GM18951 (cell line): ENCODE measurements around the gene ANKRD34B.

Experiments
- POLR2A ChIP-seq: IDR thresholded peaks from 4 replicates; pipeline ENCODE4 v1.6.1; 2011; ENCODE audit warnings: mild to moderate bottlenecking; ENCODE audit not compliant: insufficient read length, insufficient read depth; ENCODE audit errors: extremely low read depth
- in situ Hi-C: fragments of 300-500 bp; cut with MboI; formaldehyde crosslinking; loops from one replicate; pipeline ENCODE4 v1.12.0; 2022; ENCODE audit warnings: low sequenced_read_pairs, mixed read lengths, inconsistent platforms; ENCODE audit not compliant: unreplicated experiment

Gene ANKRD34B

DNA sequence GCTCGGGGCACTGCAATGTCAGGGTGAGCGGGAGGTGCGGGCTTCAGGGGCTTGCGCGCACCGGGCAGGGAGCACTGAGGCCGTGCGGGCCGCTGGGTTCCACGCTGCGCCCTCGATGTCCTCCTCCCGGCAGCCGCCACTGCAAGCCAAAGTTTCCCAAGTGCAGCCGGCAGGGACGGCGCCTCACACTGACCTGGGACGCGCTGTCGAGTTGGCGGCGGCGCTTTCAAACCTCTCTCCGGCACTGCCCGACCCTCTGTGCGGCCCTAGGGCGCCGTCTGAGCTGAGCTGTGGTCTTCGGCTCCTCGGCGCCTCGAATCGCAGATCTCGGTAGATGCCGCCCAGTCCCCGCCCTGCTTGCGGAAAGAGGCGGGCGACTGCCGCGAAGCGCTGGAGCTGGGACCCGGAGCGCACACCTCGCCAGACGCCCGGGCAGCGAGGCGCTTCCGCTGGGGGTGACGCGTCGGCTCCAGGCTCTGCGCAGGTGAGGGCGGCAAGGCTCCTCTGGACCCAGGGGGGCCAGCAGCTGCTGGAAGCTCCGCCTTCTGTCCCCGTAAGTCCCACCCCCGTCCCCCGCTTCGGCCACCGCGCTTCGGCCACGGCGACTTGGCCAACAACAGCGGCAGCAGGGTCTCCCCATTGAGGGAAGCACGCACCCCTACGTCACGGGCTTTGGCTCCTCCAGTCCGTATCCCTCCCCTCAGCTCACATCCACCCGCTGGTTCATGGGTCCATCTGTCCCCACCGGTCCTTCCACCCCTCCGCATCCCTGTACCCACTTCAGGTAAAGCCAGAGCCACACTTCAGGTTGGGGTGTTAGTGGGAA lies at the start of gene ANKRD34B:
ANKRD34B (minus strand) TSS at position 320 of the 826 bp plus-strand sequence. CDS start 10,261 bp downstream, outside the sequence.
- in situ Hi-C loops = no loop called here
- TF ChIP-seq POLR2A = no peak

DNA sequence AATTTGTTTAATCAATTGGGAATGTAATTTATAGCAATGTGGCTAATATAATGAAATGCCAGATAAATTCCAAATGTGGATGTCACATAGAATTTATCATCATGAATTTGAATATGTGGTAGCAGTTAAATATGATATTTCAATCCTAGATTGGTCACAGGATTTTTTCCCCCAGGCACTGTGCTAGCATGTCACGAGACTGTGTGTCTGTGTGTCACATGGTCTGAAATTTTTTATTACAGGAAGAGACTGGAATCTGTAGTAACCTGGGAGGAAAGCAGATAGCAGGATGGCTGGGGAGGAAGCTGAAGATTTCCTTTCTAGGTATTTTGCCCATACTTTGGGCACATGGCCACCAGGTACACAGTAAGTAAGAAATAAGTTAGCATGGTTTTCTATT lies 49.0 kb upstream of the ANKRD34B start:
- in situ Hi-C loops = no loop called here
- no peak for TF ChIP-seq POLR2A

DNA sequence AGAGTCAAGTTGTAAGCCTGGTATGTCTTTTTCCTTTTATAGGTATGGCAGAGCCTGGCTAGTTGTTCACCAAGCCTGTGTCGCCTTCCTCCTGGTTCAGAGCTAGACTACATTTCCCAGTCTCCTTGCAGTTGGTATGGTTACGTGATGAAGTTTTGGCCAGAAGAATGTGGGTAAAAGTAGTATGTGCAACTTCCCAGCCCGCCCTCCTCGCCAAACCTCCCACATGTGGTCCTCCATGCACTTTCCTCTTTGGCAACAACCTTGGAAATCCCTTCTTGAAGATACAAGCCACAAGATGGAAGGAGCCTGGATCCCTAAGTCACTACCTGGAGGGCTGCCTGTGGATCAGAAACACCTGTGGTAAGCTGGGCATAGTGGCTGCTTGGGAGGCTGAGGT lies 48.4 kb upstream of the ANKRD34B start:
- no peak for TF ChIP-seq POLR2A
- in situ Hi-C loops = no loop called here

DNA sequence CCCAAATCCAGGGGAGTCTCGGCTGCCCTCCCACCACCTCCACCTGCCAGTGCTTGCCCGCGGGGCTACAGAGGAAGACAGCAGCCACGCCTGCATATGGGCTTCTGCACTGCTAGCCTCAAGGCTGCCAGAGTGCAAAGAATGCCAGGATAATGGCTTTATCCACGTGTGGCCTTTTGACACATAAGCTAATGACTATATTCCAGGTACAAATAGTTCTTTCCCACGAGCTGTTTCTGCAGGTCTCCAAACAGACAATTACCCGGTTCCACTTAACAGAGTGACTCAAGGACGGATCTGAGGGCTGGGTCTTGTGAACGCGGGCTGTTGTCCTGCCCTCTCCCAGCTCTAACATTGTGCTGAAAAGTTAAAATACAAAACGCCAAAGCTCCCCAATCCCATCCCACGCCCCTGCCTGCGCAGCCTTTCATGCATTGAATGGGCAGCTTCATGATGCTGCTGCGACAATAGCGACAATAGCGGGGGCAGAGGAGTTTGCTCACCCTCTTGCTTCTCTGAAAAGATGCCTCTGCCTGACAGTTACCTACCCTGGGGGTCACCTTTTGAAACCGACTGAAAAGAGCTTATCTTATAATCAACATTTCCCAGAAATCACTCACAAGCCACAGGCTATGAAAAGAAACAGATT lies 45.3 kb upstream of the ANKRD34B start:
- in situ Hi-C loops = no loop called here
- no peak for TF ChIP-seq POLR2A

DNA sequence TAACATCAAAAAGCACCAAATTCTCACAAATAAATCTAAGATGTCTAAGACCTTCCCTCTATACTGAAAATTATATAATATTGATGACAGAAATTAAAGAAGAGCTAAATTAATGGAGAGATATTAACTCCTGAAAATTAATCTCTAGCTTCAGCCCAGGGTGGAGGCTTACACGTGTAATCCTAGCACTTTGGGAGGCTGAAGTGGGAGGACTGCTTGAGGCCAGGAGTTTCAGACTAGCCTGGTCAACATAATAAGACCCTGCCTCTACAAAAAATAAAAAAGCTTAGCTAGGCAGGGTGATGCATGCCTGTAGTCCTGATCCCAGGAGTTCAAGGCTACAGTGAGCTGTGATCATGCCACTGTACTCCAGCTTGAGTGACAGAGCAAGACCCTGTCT lies 39.6 kb upstream of the ANKRD34B start:
- in situ Hi-C loops = no loop called here
- TF ChIP-seq POLR2A = no peak

DNA sequence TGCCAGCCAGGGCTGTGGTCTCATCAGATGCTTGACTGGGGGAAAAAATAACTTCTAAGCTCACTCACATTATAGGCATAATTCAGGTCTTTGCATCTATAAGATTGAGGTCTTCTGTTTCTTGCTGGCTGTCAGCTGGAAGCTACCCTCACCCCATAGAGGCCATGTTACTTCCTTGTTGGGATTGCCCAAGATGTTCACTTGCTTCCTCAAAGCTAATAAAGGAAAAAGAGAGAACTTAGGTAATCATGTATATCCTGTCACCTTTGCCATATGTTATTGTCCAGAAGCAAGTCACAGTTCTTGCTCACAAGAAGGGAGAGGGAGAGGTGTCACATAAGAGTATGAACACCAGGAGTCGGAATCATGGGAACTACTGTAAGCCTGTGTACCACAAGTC lies 38.7 kb upstream of the ANKRD34B start:
- in situ Hi-C loops = no loop called here

DNA sequence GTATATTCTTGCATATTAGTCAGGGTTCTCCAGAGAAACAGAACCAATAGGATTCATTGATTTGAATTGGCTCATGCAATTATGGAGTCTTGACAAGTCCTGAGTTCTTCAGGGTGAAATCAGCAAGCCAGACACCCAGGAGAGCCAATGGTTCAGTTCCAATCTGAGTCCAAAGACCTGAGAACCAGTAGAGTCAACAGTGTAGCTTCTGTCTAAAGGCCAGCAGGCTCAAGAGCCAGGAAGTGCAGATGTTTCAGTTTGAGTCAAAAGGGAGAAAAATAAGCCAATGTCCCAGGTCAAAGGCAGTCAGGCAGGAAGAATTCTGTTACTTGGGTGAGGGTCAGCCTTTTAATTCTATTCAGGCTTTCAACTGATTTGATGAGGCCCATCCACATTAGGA lies 37.8 kb upstream of the ANKRD34B start:
- in situ Hi-C loops = no loop called here
- TF ChIP-seq POLR2A = no peak

More for the DNA sequence above, 38.7 kb upstream of the ANKRD34B start:
- no peak for TF ChIP-seq POLR2A

DNA sequence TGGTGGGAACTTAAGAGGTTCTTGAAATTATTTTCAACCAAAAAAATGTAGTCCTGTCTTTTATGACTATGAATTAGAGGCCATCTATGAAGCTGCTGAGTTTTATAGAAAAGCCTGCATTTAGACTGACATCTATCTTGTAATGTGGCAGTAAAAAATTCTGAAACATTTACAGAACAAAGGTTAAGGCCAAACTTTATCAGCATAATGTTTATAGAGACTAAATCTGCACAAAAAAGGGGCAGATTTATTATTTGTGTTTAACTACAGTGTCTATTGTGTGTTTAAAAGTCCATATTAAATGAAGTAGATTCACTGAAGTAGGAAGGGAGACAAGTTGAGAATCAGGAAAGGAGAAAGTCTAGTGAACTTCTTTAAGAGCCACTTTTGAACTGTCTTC lies 37.3 kb upstream of the ANKRD34B start:
- in situ Hi-C loops = no loop called here
- TF ChIP-seq POLR2A = no peak

DNA sequence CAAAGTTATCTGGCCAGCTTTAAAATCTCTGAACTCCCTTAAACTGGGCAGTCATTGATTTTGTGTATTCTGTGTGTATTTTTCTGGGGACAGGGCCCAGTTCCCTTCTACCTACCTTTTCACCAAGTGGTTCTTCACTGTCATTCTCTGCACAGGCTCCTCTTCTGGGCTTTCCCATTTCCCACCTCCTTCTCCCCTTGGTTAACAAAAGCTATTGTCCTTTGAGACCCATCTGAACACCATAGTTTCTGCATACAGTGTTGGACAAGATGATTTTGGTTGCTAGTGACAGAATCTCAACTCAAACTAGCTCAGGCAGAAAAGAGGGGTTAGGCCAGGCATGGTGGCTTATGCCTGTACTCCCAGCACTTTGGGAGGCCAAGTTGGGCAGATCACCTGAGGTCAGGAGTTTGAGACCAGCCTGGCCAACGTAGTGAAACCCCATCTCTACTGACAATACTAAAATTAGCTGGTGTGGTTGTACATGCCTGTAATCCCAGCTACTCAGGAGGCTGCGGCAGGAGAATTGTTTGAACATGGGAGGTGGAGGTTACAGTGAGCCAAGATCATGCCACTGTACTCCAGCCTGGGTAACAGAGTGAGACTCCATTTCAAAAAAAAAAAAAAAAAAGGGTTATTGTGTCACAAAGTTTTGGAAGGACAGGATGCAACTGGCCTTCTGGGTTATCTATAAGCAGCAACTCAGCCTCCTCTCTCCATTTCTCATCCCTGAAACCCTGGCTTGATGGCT lies 31.0 kb upstream of the ANKRD34B start:
- in situ Hi-C loops = no loop called here
- no peak for TF ChIP-seq POLR2A

DNA sequence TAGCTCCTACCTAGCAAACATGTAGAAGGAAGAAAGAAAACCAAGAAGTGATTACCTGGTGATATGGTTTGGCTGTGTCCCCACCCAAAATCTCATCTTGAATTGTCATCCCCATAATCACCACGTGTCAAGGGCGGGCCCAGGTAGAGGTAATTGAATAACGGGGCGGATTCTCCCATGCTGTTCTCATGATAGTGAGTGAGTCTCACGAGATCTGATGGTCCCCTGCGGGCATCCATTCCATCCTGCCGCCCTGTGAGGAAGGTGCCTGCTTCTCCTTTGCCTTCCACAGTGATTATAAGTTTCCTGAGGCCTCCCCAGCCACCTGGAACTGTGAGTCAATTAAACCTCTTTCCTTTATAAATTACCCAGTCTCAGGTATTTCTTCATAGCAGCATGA lies 27.4 kb upstream of the ANKRD34B start:
- in situ Hi-C loops = no loop called here
- no peak for TF ChIP-seq POLR2A

DNA sequence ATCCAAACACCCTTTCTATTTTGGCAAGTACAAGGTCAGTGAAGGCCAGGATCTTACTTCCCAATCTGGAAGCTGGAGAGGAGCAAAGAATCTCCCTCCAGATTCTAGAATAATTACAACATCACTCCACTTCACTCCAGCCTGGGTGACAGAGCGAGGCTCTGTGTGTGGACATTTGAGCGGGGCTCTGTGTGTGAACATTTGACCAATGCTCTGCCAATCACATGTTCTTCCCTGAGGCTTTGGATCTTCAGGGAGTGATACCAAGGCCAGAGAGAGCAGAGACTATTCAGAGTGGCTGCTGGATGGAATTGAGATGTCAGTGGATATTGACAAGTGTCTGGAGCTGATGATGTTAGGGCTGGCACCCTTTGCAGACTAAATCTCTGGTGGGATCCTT lies 24.7 kb upstream of the ANKRD34B start:
- TF ChIP-seq POLR2A = no peak
- in situ Hi-C loops = no loop called here

DNA sequence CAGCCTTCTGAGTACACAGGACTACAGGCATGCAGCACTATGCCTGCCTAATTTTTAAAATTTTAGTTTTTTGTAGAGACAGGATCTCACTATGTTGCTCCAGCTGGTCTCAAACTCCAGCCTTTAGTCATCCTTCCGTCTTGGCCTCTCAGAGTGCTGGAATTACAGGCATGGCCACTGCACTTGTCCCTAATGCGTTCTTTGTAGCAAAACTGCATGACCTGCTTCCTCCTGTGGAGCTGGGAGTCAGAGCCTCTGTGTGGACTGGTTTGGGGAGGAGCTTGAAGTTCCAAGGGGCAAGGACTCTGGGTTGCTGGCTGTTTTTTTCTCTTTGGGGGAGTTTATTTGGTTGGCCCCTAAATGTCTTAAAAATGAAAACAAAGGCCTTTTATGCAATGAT lies 22.7 kb upstream of the ANKRD34B start:
- no peak for TF ChIP-seq POLR2A
- in situ Hi-C loops = no loop called here

DNA sequence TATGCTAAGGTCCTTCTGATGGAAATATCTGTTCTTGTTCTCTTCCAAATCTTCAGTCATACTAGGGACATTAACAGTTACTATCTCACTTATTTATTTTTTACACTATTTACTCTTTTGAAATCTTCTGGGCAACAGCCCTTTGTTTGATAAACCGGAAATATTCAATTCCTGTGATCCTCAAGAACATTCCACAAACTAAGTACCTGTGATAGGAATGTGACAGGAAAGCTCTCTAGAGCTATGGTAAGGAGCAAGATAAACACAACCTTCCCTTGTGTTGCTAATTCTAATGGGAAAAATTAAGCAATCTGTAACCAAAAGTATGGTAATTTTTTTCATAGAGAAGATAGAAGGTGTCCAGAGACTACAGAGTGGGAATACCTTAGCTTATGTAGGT lies 22.0 kb upstream of the ANKRD34B start:
- in situ Hi-C loops = no loop called here
- TF ChIP-seq POLR2A = no peak
